ENCODE data around the gene ACTR3.

ACTR3 gene

GRCh38 chr2:113922784-113923183 lies 32.9 kb downstream of the ACTR3 start:
- Histone ChIP-seq H3K27ac (ENCODE audit: low read depth, low read length) (peak overlapping the region; percentile 14), H3F3A (ENCODE audit: control insufficient read depth, insufficient read depth) (peaks cover 27% of the 10 kb centered on the region), H3K36me3 (ENCODE audit: control insufficient read depth, low read length) (peaks cover 87% of the 10 kb centered on the region), H3K4me3 (ENCODE audit: low read length) (no peak overlapping the region), H3K4me1 (ENCODE audit: control insufficient read depth, low read length) (peaks cover 43% of the 10 kb centered on the region), H3K79me2 (ENCODE audit: control insufficient read depth, low read length) (peaks cover 95% of the 10 kb centered on the region), H4K20me1 (ENCODE audit: control insufficient read depth, insufficient read depth, low read depth, low read length) (peaks cover 2% of the 10 kb centered on the region; the same call in 1 of the 2 replicates), H3K9me3 (ENCODE audit: control insufficient read depth, insufficient read depth, low read length) (no peaks in the 10 kb centered on the region), H3K27me3 (ENCODE audit: control insufficient read depth, low read length) (no peaks in the 10 kb centered on the region), H3K4me2 (ENCODE audit: low read length) (peak overlapping the region; percentile 17; the same call in 1 of the 2 replicates), H3K9me2 (replicated peaks; ENCODE audit: control insufficient read depth, low read length) (no peaks in the 10 kb centered on the region)
- TF ChIP-seq EZH2phosphoT487 (IDR thresholded peaks at IDR 0.05; ENCODE audit: borderline replicate concordance, low read length) (no peak), CTCF (IDR thresholded peaks at IDR 0.05; ENCODE audit: low read depth, low read length, poor library complexity, severe bottlenecking) (no peak)

DNA sequence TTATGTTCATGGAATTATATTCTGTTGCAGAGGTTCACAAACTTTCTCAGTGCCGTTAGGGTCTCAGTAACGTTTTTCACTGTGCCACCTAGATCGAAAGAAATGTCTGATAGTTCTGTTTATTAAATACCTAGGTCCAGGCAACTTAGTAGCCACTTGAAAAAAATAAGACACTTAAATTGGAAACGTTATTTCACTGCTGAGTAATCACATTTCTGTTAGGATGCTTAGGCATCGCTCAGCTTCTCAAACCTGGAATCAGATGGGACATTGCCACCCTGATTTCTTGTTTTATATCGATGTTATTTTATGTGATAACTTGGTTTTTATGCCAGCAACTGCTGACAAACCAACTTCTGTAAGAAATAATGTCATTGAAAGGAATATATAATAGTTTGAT lies 36.0 kb downstream of the ACTR3 start:
- no peaks in the 10 kb centered on the region for H3K9me2 ChIP-seq (replicated peaks; ENCODE audit: control insufficient read depth, low read length)
- H3K9me3 ChIP-seq (ENCODE audit: control insufficient read depth, insufficient read depth, low read length) = no peaks in the 10 kb centered on the region
- H3K79me2 ChIP-seq (ENCODE audit: control insufficient read depth, low read length) = peaks cover 93% of the 10 kb centered on the region
- peaks cover 32% of the 10 kb centered on the region for H3K4me1 ChIP-seq (ENCODE audit: control insufficient read depth, low read length)
- no peaks in the 10 kb centered on the region for H3K27me3 ChIP-seq (ENCODE audit: control insufficient read depth, low read length)
- H4K20me1 ChIP-seq (ENCODE audit: control insufficient read depth, insufficient read depth, low read depth, low read length) = peaks cover 5% of the 10 kb centered on the region; the same call in 1 of the 2 replicates
- H3F3A ChIP-seq (ENCODE audit: control insufficient read depth, insufficient read depth) = peaks cover 19% of the 10 kb centered on the region
- H3K36me3 ChIP-seq (ENCODE audit: control insufficient read depth, low read length) = peaks cover 89% of the 10 kb centered on the region
- no peak overlapping the region for H3K27ac ChIP-seq (ENCODE audit: low read depth, low read length)
- no peak for TF ChIP-seq CTCF (IDR thresholded peaks at IDR 0.05; ENCODE audit: low read depth, low read length, poor library complexity, severe bottlenecking)
- no peak for TF ChIP-seq EZH2phosphoT487 (IDR thresholded peaks at IDR 0.05; ENCODE audit: borderline replicate concordance, low read length)
- no peak overlapping the region for H3K4me3 ChIP-seq (ENCODE audit: low read length)
- H3K4me2 ChIP-seq (ENCODE audit: low read length) = no peak overlapping the region

GRCh38 chr2:113926314-113926713 lies 36.4 kb downstream of the ACTR3 start:
- Histone ChIP-seq H3K9me2 (replicated peaks; ENCODE audit: control insufficient read depth, low read length) (no peaks in the 10 kb centered on the region), H3K36me3 (ENCODE audit: control insufficient read depth, low read length) (peaks cover 88% of the 10 kb centered on the region), H3K4me1 (ENCODE audit: control insufficient read depth, low read length) (peaks cover 27% of the 10 kb centered on the region), H3K79me2 (ENCODE audit: control insufficient read depth, low read length) (peaks cover 90% of the 10 kb centered on the region), H3K27ac (ENCODE audit: low read depth, low read length) (no peak overlapping the region), H3K27me3 (ENCODE audit: control insufficient read depth, low read length) (no peaks in the 10 kb centered on the region), H3K9me3 (ENCODE audit: control insufficient read depth, insufficient read depth, low read length) (no peaks in the 10 kb centered on the region), H3K4me2 (ENCODE audit: low read length) (no peak overlapping the region), H4K20me1 (ENCODE audit: control insufficient read depth, insufficient read depth, low read depth, low read length) (peaks cover 5% of the 10 kb centered on the region; the same call in 1 of the 2 replicates), H3F3A (ENCODE audit: control insufficient read depth, insufficient read depth) (peaks cover 17% of the 10 kb centered on the region), H3K4me3 (ENCODE audit: low read length) (no peak overlapping the region)
- TF ChIP-seq CTCF (IDR thresholded peaks at IDR 0.05; ENCODE audit: low read depth, low read length, poor library complexity, severe bottlenecking) = no peak
- no peak for TF ChIP-seq EZH2phosphoT487 (IDR thresholded peaks at IDR 0.05; ENCODE audit: borderline replicate concordance, low read length)
